PC-9 (cell line): ENCODE results near the gene SUV39H1.

Experiments
- CTCF ChIP-seq: fragments of 200-600 bp; sonication (generic); conservative IDR thresholded peaks from 2 replicates; pipeline ENCODE4 v1.6.1; 2017; ENCODE audit warnings: mixed run types, antibody characterized with exemption, mild to moderate bottlenecking, moderate library complexity
- EZH2 ChIP-seq: fragments of 200-600 bp; sonication (generic); IDR thresholded peaks from 2 replicates; pipeline ENCODE4 v1.8.0; 2017; ENCODE audit warnings: antibody characterized with exemption, low read depth

GRCh38 chrX:48695534-48695896 lies 1.0 kb upstream of the SUV39H1 start:
- TF ChIP-seq CTCF: no peak
- TF ChIP-seq EZH2: no peak
